Right lung (tissue), 5 donors: ENCODE data around the gene FKBP9. TPM values are rescaled to one million over a fixed set of nuclear protein-coding genes. Genes with fewer than 3 reads are reported as not detected.

Source experiments
- DNase-seq, 2 donors: peaks; one replicate each; pipeline ENCODE4 v3.0.0-alpha.2; 2013
- polyA plus RNA-seq, 5 donors: library from polyadenylated mRNA; unstranded; fragments of 120-200 nt; gene quantifications; one replicate each; pipeline versions ENCODE4 v1.2.1 to v1.2.3, GENCODE V29; 2013; ENCODE audit warnings: inconsistent platforms in 1 of 5, low replicate concordance in 1 of 5; ENCODE audit not compliant: insufficient read length in 5 of 5, insufficient read depth in 1 of 5

The FKBP9 gene
- polyA plus RNA-seq, 5 donors = 153 to 226 (median 182) TPM

GRCh38 chr7:33053721-33054120 is 96.5 kb downstream of the FKBP9 start:
- DNase-seq = no peak

DNA sequence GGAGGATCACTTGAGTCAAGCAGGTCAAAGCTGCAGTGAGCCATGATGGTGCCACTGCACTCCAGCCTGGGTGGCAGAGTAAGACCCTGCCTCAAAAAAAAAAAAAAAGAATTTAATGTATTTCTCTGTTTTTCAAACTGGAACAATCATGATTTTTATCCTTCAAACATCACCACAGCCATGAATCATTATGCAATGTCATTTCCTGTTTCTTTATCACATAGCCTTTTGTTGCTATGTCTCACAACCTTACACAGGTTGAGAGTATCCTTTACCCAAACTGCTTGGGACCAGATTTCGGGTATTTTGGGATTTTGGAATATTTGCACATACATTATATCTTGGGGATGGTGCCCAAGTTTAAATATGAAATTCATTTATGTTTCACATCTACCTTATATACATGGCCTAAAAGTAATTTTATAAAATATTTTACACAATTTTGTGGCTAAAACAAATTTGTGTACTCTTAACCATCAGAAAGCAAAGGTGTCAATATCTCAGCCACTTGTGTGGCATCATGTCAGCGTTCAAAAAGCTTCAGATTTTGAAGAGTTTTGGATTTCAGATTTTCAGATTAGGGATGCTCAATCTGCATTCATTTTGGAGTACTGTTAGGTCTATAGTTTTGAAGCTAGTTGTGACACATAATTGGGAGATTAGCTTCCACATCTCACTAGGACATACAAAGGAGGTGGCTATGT is 97.2 kb downstream of the FKBP9 start:
- DNase-seq = no peak

GRCh38 chr7:33055158-33055557 is 97.9 kb downstream of the FKBP9 start:
- no peak for DNase-seq

Other genes with a start within 250 kb of the FKBP9 start
- gene KBTBD2, start 65.7 kb upstream of the FKBP9 start, polyA plus RNA-seq = 10 to 100 TPM; 48.2 to 70.5 (median 65.9) TPM
- gene NT5C3A, start 105.3 kb downstream of the FKBP9 start, polyA plus RNA-seq = 10 to 100 TPM; 34.8 to 49.1 (median 42.9) TPM
- gene RP9, start 152.0 kb downstream of the FKBP9 start, polyA plus RNA-seq = 10 to 100 TPM; 31.6 to 41.4 (median 36.2) TPM
- gene BBS9, start 172.1 kb downstream of the FKBP9 start, polyA plus RNA-seq = 10 to 100 TPM; 13.8 to 22.8 (median 21.0) TPM